Neural progenitor cell (in vitro differentiated cells): Measurements from ENCODE around the gene PRKRIP1. TPM values are rescaled to one million over a fixed set of nuclear protein-coding genes. Genes with fewer than 3 reads are reported as not detected.
A peak's percentile ranks its signal among the peaks of the same experiment; 100 is the strongest.

Experiments
- DNase-seq: peaks from one replicate; pipeline ENCODE4 v3.0.0-alpha.2; 2016; ENCODE audit warnings: low spot score
- H2AFZ ChIP-seq: fragments of 200-600 bp; sonication (generic); replicated peaks from 2 replicates; pipeline ENCODE4 v1.6.1; 2016; ENCODE audit warnings: antibody characterized with exemption
- H3F3A ChIP-seq: fragments of 200-600 bp; sonication (generic); 2 replicates; pipeline ENCODE4 v1.6.1; 2016; ENCODE audit warnings: antibody characterized with exemption, low read depth
- H3K27ac ChIP-seq: fragments of 200-600 bp; sonication (generic); 2 replicates; pipeline ENCODE4 v1.5.1; 2016; ENCODE audit warnings: mild to moderate bottlenecking
- H3K27me3 ChIP-seq: fragments of 200-600 bp; sonication (generic); 2 replicates; pipeline ENCODE4 v1.6.1; 2016; ENCODE audit warnings: mild to moderate bottlenecking, moderate library complexity
- H3K36me3 ChIP-seq: fragments of 200-600 bp; sonication (generic); 2 replicates; pipeline ENCODE4 v1.5.1; 2016
- H3K4me1 ChIP-seq: fragments of 200-600 bp; sonication (generic); 2 replicates; pipeline ENCODE4 v1.6.1; 2016; ENCODE audit warnings: mixed run types
- H3K4me2 ChIP-seq: fragments of 200-600 bp; sonication (generic); 2 replicates; pipeline ENCODE4 v1.6.1; 2016
- H3K4me3 ChIP-seq: fragments of 200-600 bp; sonication (generic); 2 replicates; pipeline ENCODE4 v1.5.1; 2016
- H3K79me2 ChIP-seq: fragments of 200-600 bp; sonication (generic); 2 replicates; pipeline ENCODE4 v1.6.1; 2016; ENCODE audit warnings: low read depth
- H3K9ac ChIP-seq: fragments of 200-600 bp; sonication (generic); 2 replicates; pipeline ENCODE4 v1.6.1; 2016
- H3K9me3 ChIP-seq: fragments of 200-600 bp; sonication (generic); 2 replicates; pipeline ENCODE4 v1.5.1; 2016; ENCODE audit warnings: low read depth
- H4K20me1 ChIP-seq: fragments of 200-600 bp; sonication (generic); 2 replicates; pipeline ENCODE4 v1.6.1; 2016; ENCODE audit warnings: low read depth
- H3K27ac Mint-ChIP-seq: 3 replicates; pipeline ENCODE4 v1.8.0; 2021; ENCODE audit warnings: mixed read lengths
- H3K27me3 Mint-ChIP-seq: 2 replicates; pipeline ENCODE4 v1.8.0; 2022; ENCODE audit warnings: low read depth, mild to moderate bottlenecking, inconsistent platforms, moderate library complexity, mixed read lengths; ENCODE audit not compliant: insufficient read depth
- H3K36me3 Mint-ChIP-seq: 3 replicates; pipeline ENCODE4 v1.8.0; 2021; ENCODE audit warnings: mixed read lengths
- H3K4me1 Mint-ChIP-seq: 3 replicates; pipeline ENCODE4 v1.8.0; 2021; ENCODE audit warnings: mixed read lengths
- H3K4me3 Mint-ChIP-seq: 3 replicates; pipeline ENCODE4 v1.8.0; 2021; ENCODE audit warnings: mild to moderate bottlenecking, moderate library complexity, mixed read lengths
- H3K9me3 Mint-ChIP-seq: 3 replicates; pipeline ENCODE4 v1.8.0; 2020; ENCODE audit warnings: mixed read lengths
- CTCF ChIP-seq: fragments of 200-600 bp; sonication (generic); IDR thresholded peaks from 2 replicates; pipeline ENCODE4 v1.5.1; 2017; ENCODE audit warnings: antibody characterized with exemption, mild to moderate bottlenecking
- EZH2 ChIP-seq: fragments of 200-600 bp; sonication (generic); IDR thresholded peaks from 2 replicates; pipeline ENCODE4 v1.6.1; 2017; ENCODE audit warnings: antibody characterized with exemption, mild to moderate bottlenecking, moderate library complexity
- EZH2phosphoT487 ChIP-seq: fragments of 200-600 bp; sonication (generic); IDR thresholded peaks from 2 replicates; pipeline ENCODE4 v1.6.1; 2017; ENCODE audit warnings: antibody characterized with exemption
- total RNA-seq: library from RNA; depleted of rRNA; stranded (reverse); fragments of >200 nt; gene quantifications from 2 replicates; pipeline ENCODE4 v1.2.3, GENCODE V29; 2015; ENCODE audit warnings: low replicate concordance

Gene PRKRIP1
- total RNA-seq, 1 donor from 2014 or later = 29.1 TPM

- Histone ChIP-seq H4K20me1 (peaks cover 17% of the 10 kb centered on the region), H3K27me3 (no peaks in the 10 kb centered on the region), H3K4me2 (no peak overlapping the region), H3K27ac (no peak overlapping the region), H3K9me3 (no peaks in the 10 kb centered on the region), H3K4me1 (no peaks in the 10 kb centered on the region), H3F3A (no peaks in the 10 kb centered on the region), H3K36me3 (peaks cover 12% of the 10 kb centered on the region), H3K4me3 (no peak overlapping the region), H2AFZ (no peak overlapping the region), H3K79me2 (peaks cover 5% of the 10 kb centered on the region), H3K9ac (no peak overlapping the region)
- DNase-seq = peak; percentile 38
- H3K27me3 Mint-ChIP-seq = peaks cover 10% of the 10 kb centered on the region
- no peaks in the 10 kb centered on the region for H3K4me1 Mint-ChIP-seq
- peak; percentile 47 for TF ChIP-seq CTCF
- TF ChIP-seq EZH2 = no peak
- no peak overlapping the region for H3K27ac Mint-ChIP-seq
- H3K4me3 Mint-ChIP-seq = no peak overlapping the region
- peaks cover 14% of the 10 kb centered on the region for H3K9me3 Mint-ChIP-seq
- H3K36me3 Mint-ChIP-seq = peaks cover 55% of the 10 kb centered on the region
Observed at GRCh38 chr7:102412548-102412947, 16.4 kb downstream of the PRKRIP1 start.

- no peaks in the 10 kb centered on the region for H3K4me1 Mint-ChIP-seq
- no peak for DNase-seq
- H3K27me3 Mint-ChIP-seq = peaks cover 10% of the 10 kb centered on the region
- no peak overlapping the region for H3K27ac Mint-ChIP-seq
- Histone ChIP-seq H3K4me2 (no peak overlapping the region), H3K27ac (no peak overlapping the region), H3K4me3 (no peak overlapping the region), H3K4me1 (no peaks in the 10 kb centered on the region), H2AFZ (no peak overlapping the region), H3K27me3 (no peaks in the 10 kb centered on the region), H3K79me2 (peaks cover 5% of the 10 kb centered on the region), H3F3A (no peaks in the 10 kb centered on the region), H4K20me1 (peaks cover 17% of the 10 kb centered on the region), H3K9ac (no peak overlapping the region), H3K36me3 (peaks cover 12% of the 10 kb centered on the region), H3K9me3 (no peaks in the 10 kb centered on the region)
- no peak overlapping the region for H3K4me3 Mint-ChIP-seq
- peaks cover 50% of the 10 kb centered on the region for H3K36me3 Mint-ChIP-seq
- peaks cover 14% of the 10 kb centered on the region for H3K9me3 Mint-ChIP-seq
- no peak for TF ChIP-seq EZH2
- no peak for TF ChIP-seq CTCF
- no peak for TF ChIP-seq EZH2phosphoT487
Observed at GRCh38 chr7:102413091-102413490, 16.9 kb downstream of the PRKRIP1 start.

GRCh38 chr7:102413611-102414010, 17.4 kb downstream of the PRKRIP1 start:
- TF ChIP-seq CTCF (no peak), EZH2 (no peak), EZH2phosphoT487 (no peak)
- H3F3A ChIP-seq = no peaks in the 10 kb centered on the region
- peaks cover 12% of the 10 kb centered on the region for H3K36me3 ChIP-seq
- no peaks in the 10 kb centered on the region for H3K4me1 ChIP-seq
- H3K79me2 ChIP-seq = peaks cover 5% of the 10 kb centered on the region
- H3K4me2 ChIP-seq = no peak overlapping the region
- peaks cover 12% of the 10 kb centered on the region for H3K9me3 Mint-ChIP-seq
- H3K27ac ChIP-seq = no peak overlapping the region
- no peak overlapping the region for H3K4me3 ChIP-seq
- DNase-seq = no peak
- H4K20me1 ChIP-seq = peaks cover 17% of the 10 kb centered on the region
- no peaks in the 10 kb centered on the region for H3K27me3 ChIP-seq
- no peak overlapping the region for H3K4me3 Mint-ChIP-seq
- H3K9me3 ChIP-seq = no peaks in the 10 kb centered on the region
- H3K4me1 Mint-ChIP-seq = no peaks in the 10 kb centered on the region
- peaks cover 12% of the 10 kb centered on the region for H3K27me3 Mint-ChIP-seq
- peaks cover 48% of the 10 kb centered on the region for H3K36me3 Mint-ChIP-seq
- no peak overlapping the region for H3K27ac Mint-ChIP-seq
- H2AFZ ChIP-seq = no peak overlapping the region
- H3K9ac ChIP-seq = no peak overlapping the region
